ENCODE measurements around the gene PADI1. TPM values are rescaled to one million over a fixed set of nuclear protein-coding genes. Genes with fewer than 3 reads are reported as not detected.

Gene PADI1
- total RNA-seq, 4 donors from 2014 or later = not detected

DNA sequence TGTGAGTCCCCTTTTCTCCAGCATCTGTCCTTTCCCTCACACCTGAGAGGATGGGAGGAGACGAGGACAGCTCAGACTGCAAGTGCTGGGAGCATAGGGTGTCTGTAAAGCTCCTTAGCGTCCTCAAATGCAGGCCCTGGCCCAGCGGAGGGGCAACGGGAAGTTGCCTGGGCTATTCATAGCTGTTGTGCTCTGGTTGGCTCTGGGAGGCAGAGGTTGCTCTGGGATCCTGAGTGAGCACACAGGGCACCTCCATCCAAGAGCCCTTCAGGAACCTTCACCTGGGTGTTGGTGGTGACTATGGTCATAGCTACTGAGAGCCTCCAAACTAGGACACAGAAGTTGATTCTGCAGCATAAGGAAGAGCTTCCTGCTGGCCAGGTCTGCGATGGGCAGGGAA, 2.6 kb downstream of the PADI1 start:
- Histone ChIP-seq H3K36me3 (no peaks in the 10 kb centered on the region), H3K27ac (no peak overlapping the region), H3K4me1 (no peaks in the 10 kb centered on the region), H3K4me3 (no peak overlapping the region), H3K27me3 (peaks cover 0 to 11% (median 4%) of the 10 kb centered on the region in 3 donors), H3K9me3 (no peaks in the 10 kb centered on the region)
- TF ChIP-seq POLR2A (IDR thresholded peaks at IDR 0.05) (no peak), CTCF (IDR thresholded peaks at IDR 0.05 in 4 of 5, conservative IDR thresholded peaks at IDR 0.05 in 1 of 5) (no peak)
- no peak for ATAC-seq
- in situ Hi-C loops (cut with MboI; ENCODE audit: low sequenced_read_pairs in 4 of 4) = no loop called here
- intact Hi-C loops (cut with DNase I; ENCODE audit: low total_unique reads) = no loop called here
- no peak for DNase-seq

DNA sequence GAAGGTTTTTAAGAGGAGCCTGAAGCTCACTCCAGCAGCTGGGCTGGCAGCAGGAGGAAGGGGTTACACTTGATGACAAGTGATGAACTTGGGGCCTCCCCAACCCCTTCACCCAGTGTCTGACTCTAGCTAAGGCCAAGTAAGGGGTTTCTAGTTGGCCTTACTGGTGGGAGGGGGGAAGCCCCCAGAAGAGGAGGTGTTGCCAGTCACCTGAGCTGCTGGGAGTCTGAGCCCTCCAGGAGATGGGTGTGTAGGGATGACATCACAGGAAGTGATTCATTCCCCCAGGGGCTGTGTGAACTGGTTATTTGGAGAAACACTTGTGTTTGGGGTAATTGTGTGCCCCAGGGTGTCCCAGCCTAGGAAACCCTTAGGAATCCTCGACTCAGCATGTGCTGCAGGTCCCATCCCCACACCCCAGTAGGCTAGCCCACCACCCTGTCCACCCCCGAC, 3.1 kb downstream of the PADI1 start:
- TF ChIP-seq CTCF (IDR thresholded peaks at IDR 0.05 in 4 of 5, conservative IDR thresholded peaks at IDR 0.05 in 1 of 5) = no peak
- TF ChIP-seq POLR2A (IDR thresholded peaks at IDR 0.05) = no peak
- H3K36me3 ChIP-seq = no peaks in the 10 kb centered on the region
- ATAC-seq (no peak), DNase-seq (no peak)
- no peaks in the 10 kb centered on the region for H3K4me1 ChIP-seq
- no peaks in the 10 kb centered on the region for H3K9me3 ChIP-seq
- in situ Hi-C loops (cut with MboI; ENCODE audit: low sequenced_read_pairs in 4 of 4) = no loop called here
- H3K27ac ChIP-seq = no peak overlapping the region
- H3K4me3 ChIP-seq = no peak overlapping the region
- peaks cover 0 to 11% (median 7%) of the 10 kb centered on the region in 3 donors for H3K27me3 ChIP-seq
- intact Hi-C loops (cut with DNase I; ENCODE audit: low total_unique reads) = no loop called here

DNA sequence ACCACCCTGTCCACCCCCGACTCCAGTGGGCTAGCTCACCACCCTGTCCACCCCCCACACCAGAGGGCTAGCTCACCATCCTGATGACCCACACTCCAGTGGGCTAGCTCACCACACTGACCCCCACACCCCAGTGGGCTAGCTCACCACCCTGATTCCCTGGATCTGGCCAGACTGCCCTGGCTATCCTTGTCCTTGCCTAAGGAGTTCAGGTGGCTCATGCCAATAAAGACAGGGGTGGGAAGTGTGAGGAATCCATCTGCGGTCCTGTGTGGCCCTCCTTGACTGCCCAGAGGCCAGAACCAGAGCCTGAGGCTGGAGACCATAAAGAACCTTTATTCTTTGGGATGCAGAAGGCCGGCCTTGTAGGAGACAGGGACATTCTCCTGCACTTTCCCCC, 3.6 kb downstream of the PADI1 start:
- ATAC-seq (no peak), DNase-seq (no peak)
- Histone ChIP-seq H3K27me3 (peaks cover 5 to 13% (median 11%) of the 10 kb centered on the region in 3 donors), H3K4me1 (no peaks in the 10 kb centered on the region), H3K4me3 (no peak overlapping the region), H3K36me3 (no peaks in the 10 kb centered on the region), H3K27ac (no peak overlapping the region), H3K9me3 (no peaks in the 10 kb centered on the region)
- in situ Hi-C loops (cut with MboI; ENCODE audit: low sequenced_read_pairs in 4 of 4) (no loop called here), intact Hi-C loops (cut with DNase I; ENCODE audit: low total_unique reads) (no loop called here)
- TF ChIP-seq CTCF (IDR thresholded peaks at IDR 0.05 in 4 of 5, conservative IDR thresholded peaks at IDR 0.05 in 1 of 5) (no peak), POLR2A (IDR thresholded peaks at IDR 0.05) (no peak)

GRCh38 chr1:17209430-17209829, 4.5 kb downstream of the PADI1 start:
- H3K27me3 ChIP-seq = peaks cover 11 to 20% (median 14%) of the 10 kb centered on the region in 3 donors
- intact Hi-C loops (cut with DNase I; ENCODE audit: low total_unique reads) = no loop called here
- no peak for TF ChIP-seq POLR2A (IDR thresholded peaks at IDR 0.05)
- no peak for TF ChIP-seq CTCF (IDR thresholded peaks at IDR 0.05 in 4 of 5, conservative IDR thresholded peaks at IDR 0.05 in 1 of 5)

DNA sequence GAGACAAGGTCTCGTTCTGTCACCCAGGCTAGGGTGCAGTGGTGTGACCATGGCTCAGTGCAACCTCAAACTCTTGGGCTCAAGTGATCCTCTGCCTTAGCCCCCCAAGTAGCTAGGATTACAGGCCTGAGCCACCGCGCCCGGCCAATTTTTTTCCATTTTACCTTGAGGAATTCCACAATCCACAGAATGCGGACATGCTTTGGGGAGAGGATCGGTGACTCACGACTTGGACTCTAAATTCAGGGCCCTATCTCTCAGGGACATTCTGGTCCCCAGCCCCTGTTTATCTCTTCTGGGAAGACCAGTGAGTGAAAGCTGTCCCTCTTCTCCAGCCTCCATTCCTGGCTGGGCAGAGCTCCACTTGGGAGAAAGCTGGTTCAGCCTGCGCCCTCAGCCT, 5.2 kb downstream of the PADI1 start:
- Histone ChIP-seq H3K36me3 (no peaks in the 10 kb centered on the region), H3K27ac (no peak overlapping the region), H3K27me3 (peaks cover 11 to 26% (median 20%) of the 10 kb centered on the region in 3 donors), H3K4me3 (no peak overlapping the region), H3K4me1 (no peaks in the 10 kb centered on the region), H3K9me3 (no peaks in the 10 kb centered on the region)
- TF ChIP-seq POLR2A (IDR thresholded peaks at IDR 0.05) = no peak
- TF ChIP-seq CTCF (IDR thresholded peaks at IDR 0.05 in 4 of 5, conservative IDR thresholded peaks at IDR 0.05 in 1 of 5) = no peak
- ATAC-seq (no peak), DNase-seq (no peak)
- intact Hi-C loops (cut with DNase I; ENCODE audit: low total_unique reads) = no loop called here
- in situ Hi-C loops (cut with MboI; ENCODE audit: low sequenced_read_pairs in 4 of 4) = no loop called here

More at GRCh38 chr1:17209430-17209829, 4.5 kb downstream of the PADI1 start:
- no peaks in the 10 kb centered on the region for H3K36me3 ChIP-seq
- no peak overlapping the region for H3K4me3 ChIP-seq
- no peaks in the 10 kb centered on the region for H3K4me1 ChIP-seq
- no peaks in the 10 kb centered on the region for H3K9me3 ChIP-seq
- no peak overlapping the region for H3K27ac ChIP-seq
- DNase-seq = no peak
- in situ Hi-C loops (cut with MboI; ENCODE audit: low sequenced_read_pairs in 4 of 4) = no loop called here
- no peak for ATAC-seq

All from gastrocnemius medialis (tissue), 4 donors.